CD14-positive monocyte (primary cell): Measurements from ENCODE around the gene DTD1. TPM values are rescaled to one million over a fixed set of nuclear protein-coding genes. Genes with fewer than 3 reads are reported as not detected.

Experiments
- DNase-seq, 3 donors: peaks; one replicate each; pipeline ENCODE4 v3.0.0-alpha.2; 2011 to 2022
- H2AFZ ChIP-seq: 2 replicates; pipeline ENCODE4 v1.6.0; 2012; ENCODE audit warnings: mild to moderate bottlenecking, low read depth, low read length, inconsistent platforms; ENCODE audit not compliant: insufficient read depth, poor library complexity, severe bottlenecking
- H3K27ac ChIP-seq, 2 donors: 1 replicate in 1 of 2; 2 replicates in 1 of 2; pipeline ENCODE4 v1.5.1; 2012 to 2013; ENCODE audit warnings: low read length in 2 of 2, control low read depth in 1 of 2, inconsistent platforms in 1 of 2, low read depth in 1 of 2, mild to moderate bottlenecking in 1 of 2
- H3K27me3 ChIP-seq, 2 donors: one replicate each; pipeline versions ENCODE4 v1.6.0 to v1.6.1; 2011 to 2013; ENCODE audit warnings: low read length in 2 of 2; ENCODE audit not compliant: control insufficient read depth in 2 of 2, insufficient read depth in 2 of 2
- H3K36me3 ChIP-seq, 2 donors: replicated peaks in 1 of 2; 1 replicate in 1 of 2; 2 replicates in 1 of 2; pipeline versions ENCODE4 v1.5.1 to v1.6.1; 2012 to 2013; ENCODE audit warnings: low read length in 2 of 2, control low read depth in 1 of 2, inconsistent platforms in 1 of 2, mild to moderate bottlenecking in 1 of 2; ENCODE audit not compliant: insufficient read depth in 2 of 2, control insufficient read depth in 1 of 2
- H3K4me1 ChIP-seq, 2 donors: 1 replicate in 1 of 2; 2 replicates in 1 of 2; pipeline versions ENCODE4 v1.5.1 to v1.6.1; 2012 to 2013; ENCODE audit warnings: low read length in 2 of 2, control low read depth in 1 of 2, inconsistent platforms in 1 of 2, mild to moderate bottlenecking in 1 of 2, moderate library complexity in 1 of 2; ENCODE audit not compliant: insufficient read depth in 2 of 2, control insufficient read depth in 1 of 2
- H3K4me2 ChIP-seq: replicated peaks from 2 replicates; pipeline ENCODE3; 2012; ENCODE audit warnings: low read length, moderate library complexity, mild to moderate bottlenecking; ENCODE audit not compliant: poor library complexity, severe bottlenecking; ENCODE audit errors: extremely low read depth
- H3K4me3 ChIP-seq, 3 experiments: fragments of 200-600 bp in 1 of 3; sonication (generic) in 1 of 3; replicated peaks in 1 of 3; 1 replicate in 2 of 3; 2 replicates in 1 of 3; pipeline ENCODE4 v1.5.1; 2011 to 2013; ENCODE audit warnings: low read length in 3 of 3, mild to moderate bottlenecking in 3 of 3, control low read depth in 2 of 3, low read depth in 2 of 3, inconsistent platforms in 1 of 3, moderate library complexity in 1 of 3
- H3K79me2 ChIP-seq: 2 replicates; pipeline ENCODE4 v1.6.0; 2012; ENCODE audit warnings: mild to moderate bottlenecking, control low read depth, inconsistent platforms, low read length, moderate library complexity; ENCODE audit not compliant: insufficient read depth
- H3K9ac ChIP-seq: 2 replicates; pipeline ENCODE4 v1.6.0; 2017; ENCODE audit warnings: low read length, mild to moderate bottlenecking; ENCODE audit not compliant: insufficient read depth, poor library complexity, severe bottlenecking
- H3K9me3 ChIP-seq, 2 donors: replicated peaks in 1 of 2; 1 replicate in 1 of 2; 2 replicates in 1 of 2; pipeline versions ENCODE4 v1.5.1 to v1.6.1; 2012 to 2013; ENCODE audit warnings: low read length in 2 of 2, control low read depth in 1 of 2; ENCODE audit not compliant: control insufficient read depth in 1 of 2, insufficient read depth in 1 of 2
- H4K20me1 ChIP-seq: 2 replicates; pipeline ENCODE4 v1.6.0; 2012; ENCODE audit warnings: mild to moderate bottlenecking, low read length, control low read depth, moderate library complexity; ENCODE audit not compliant: insufficient read depth
- H3K27ac Mint-ChIP-seq, 7 donors: one replicate each; pipeline ENCODE4 v1.8.0; 2020; ENCODE audit warnings: mild to moderate bottlenecking in 7 of 7, mixed read lengths in 7 of 7, moderate library complexity in 6 of 7, inconsistent platforms in 2 of 7
- H3K27me3 Mint-ChIP-seq, 3 donors: one replicate each; pipeline ENCODE4 v1.8.0; 2021 to 2022; ENCODE audit warnings: low read depth in 3 of 3, mild to moderate bottlenecking in 3 of 3, mixed read lengths in 3 of 3, moderate library complexity in 3 of 3, inconsistent platforms in 1 of 3
- H3K36me3 Mint-ChIP-seq, 2 donors: one replicate each; pipeline ENCODE4 v1.8.0; 2020; ENCODE audit warnings: mixed read lengths in 2 of 2, inconsistent platforms in 1 of 2, mild to moderate bottlenecking in 1 of 2
- H3K4me1 Mint-ChIP-seq: one replicate; pipeline ENCODE4 v1.8.0; 2020; ENCODE audit warnings: mild to moderate bottlenecking, mixed read lengths
- H3K4me3 Mint-ChIP-seq, 2 donors: one replicate each; pipeline ENCODE4 v1.8.0; 2020; ENCODE audit warnings: mild to moderate bottlenecking in 2 of 2, mixed read lengths in 2 of 2, moderate library complexity in 1 of 2
- H3K9me3 Mint-ChIP-seq, 7 donors: one replicate each; pipeline ENCODE4 v1.8.0; 2020 to 2022; ENCODE audit warnings: mixed read lengths in 7 of 7, mild to moderate bottlenecking in 6 of 7, moderate library complexity in 6 of 7, inconsistent platforms in 2 of 7
- WGBS: methylation state at CpG from one replicate; pipeline ENCODE4 v1.1.5; 2013; ENCODE audit warnings: missing lambda C conversion rate; ENCODE audit not compliant: insufficient coverage; 5-methylcytosine and 5-hydroxymethylcytosine counted together
- intact Hi-C, 2 donors: fragments of 100-400 bp; cut with micrococcal nuclease; formaldehyde crosslinking; loops; one replicate each; pipeline versions ENCODE4 v1.15.0 to v1.15.1; 2023
- polyA minus RNA-seq: library from RNA; depleted of rRNA, polyadenylated mRNA; stranded (reverse); fragments of >200 nt; gene quantifications from 2 replicates; pipeline ENCODE4 v1.2.3, GENCODE V29; 2012
- polyA plus RNA-seq, 3 donors: library from polyadenylated mRNA; depleted of rRNA in 1 of 3; unstranded in 2 of 3; stranded (reverse) in 1 of 3; fragments of 300-500 nt in 2 of 3; fragments of >200 nt in 1 of 3; fragmentation: Illumina TruSeq in 2 of 3; gene quantifications; 1 replicate in 2 of 3; 2 replicates in 1 of 3; pipeline ENCODE4 v1.2.3, GENCODE V29; 2012 to 2021
- total RNA-seq, 12 experiments: library from RNA in 1 of 12; stranded (reverse) in 1 of 12; fragments of 120-200 nt in 1 of 12; gene quantifications; one replicate each; pipeline ENCODE4 v1.2.4 and lab custom pipeline; 2013 to 2026; ENCODE audit warnings: mixed read lengths in 6 of 12, inconsistent platforms in 1 of 12
- TF ChIP-seq, protein P1 (sequence below): fragments of 200-600 bp; IDR thresholded peaks from one replicate; pipeline ENCODE4 v1.8.0; 2022; ENCODE audit warnings: antibody characterized with exemption, mild to moderate bottlenecking

Gene DTD1, protein sequence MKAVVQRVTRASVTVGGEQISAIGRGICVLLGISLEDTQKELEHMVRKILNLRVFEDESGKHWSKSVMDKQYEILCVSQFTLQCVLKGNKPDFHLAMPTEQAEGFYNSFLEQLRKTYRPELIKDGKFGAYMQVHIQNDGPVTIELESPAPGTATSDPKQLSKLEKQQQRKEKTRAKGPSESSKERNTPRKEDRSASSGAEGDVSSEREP
- 25.1 TPM for total RNA-seq (2013)
- 10 to 100 TPM; 18.8 to 33.6 (median 26.3) TPM for polyA plus RNA-seq
- 6.0 and 11.4 TPM in 2 replicates for polyA minus RNA-seq
- total RNA-seq (lab: John Stamatoyannopoulos, UW): 0.42 to 5.9 (median 4.4) reads per million in 11 experiments

DNA sequence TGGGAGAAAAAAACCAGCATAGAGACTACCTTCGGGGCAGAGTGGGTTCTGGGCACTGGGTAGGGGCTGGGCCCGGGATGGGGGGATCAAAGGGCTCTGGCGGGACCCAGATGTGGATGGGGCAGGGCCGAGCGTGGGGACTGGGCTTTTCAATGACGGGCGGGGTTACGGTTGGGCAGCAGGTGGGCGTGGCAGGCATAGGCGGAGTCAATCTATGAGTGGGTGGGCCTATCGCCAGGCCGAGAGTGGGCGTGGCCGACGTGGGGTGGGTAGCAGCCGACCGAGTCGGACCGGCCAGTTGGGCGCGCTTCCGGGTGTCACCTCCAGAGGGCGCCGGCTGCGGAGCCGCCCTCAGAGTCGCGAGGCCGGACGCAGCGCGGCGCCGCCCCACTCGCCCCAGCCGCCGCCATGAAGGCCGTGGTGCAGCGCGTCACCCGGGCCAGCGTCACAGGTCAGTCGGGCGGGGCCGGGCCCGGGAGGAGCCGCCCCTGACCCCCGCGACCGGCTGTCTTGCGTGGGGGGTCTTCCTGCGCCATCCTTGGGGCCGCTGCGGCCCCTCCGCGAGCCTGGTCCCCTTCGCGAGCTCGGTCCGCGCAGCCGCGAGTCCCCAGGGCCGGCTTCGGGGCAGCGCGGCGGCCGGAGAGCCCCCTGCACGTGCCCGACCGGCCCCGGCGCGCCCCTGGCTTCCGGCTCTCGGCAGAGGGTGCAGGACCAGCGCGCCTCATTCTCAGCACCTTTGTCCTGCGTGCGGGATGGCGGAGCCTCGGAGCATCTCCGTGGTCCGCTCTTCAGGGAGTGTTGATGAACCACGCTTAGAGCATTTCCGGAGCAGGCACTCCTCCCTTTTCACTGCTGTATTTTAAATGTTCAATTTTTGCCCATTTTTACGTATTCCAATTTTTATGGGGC, at the start of gene DTD1:
TSS of gene DTD1 (plus strand) at position 390 of the 909 bp plus-strand sequence. CDS start at position 409, 19 bp downstream.
- DNase-seq: peak; percentile 87 to 90 (median 88)
- intact Hi-C loops: loop anchor here (5.0 to 10.0 kb wide), 4 partner anchors 123 to 303 kb away; partner anchors contain the start of genes DZANK1 (in 2 of the 2), POLR3F (in 2 of the 2) and ZNF133 (in 2 of the 2)
- Mint-ChIP-seq H3K4me1 (peaks cover 15% of the 10 kb centered on the region), H3K9me3 (peaks cover 0 to 3% (median 0%) of the 10 kb centered on the region in 7 donors), H3K27ac (peak within 1 kb of the TSS in 6 of 7 donors; percentile 63 to 89 (median 85)), H3K4me3 (peak within 1 kb of the TSS; percentile 89 to 91), H3K27me3 (peaks cover 2 to 7% (median 3%) of the 10 kb centered on the region in 3 donors), H3K36me3 (no peaks in the 10 kb centered on the region)
- H3K4me3 ChIP-seq: peak within 1 kb of the TSS; percentile 75 to 94 (median 77)
- no peaks in the 10 kb centered on the region for H4K20me1 ChIP-seq
- H3K36me3 ChIP-seq: no peaks in the 10 kb centered on the region
- H3K27me3 ChIP-seq: no peaks in the 10 kb centered on the region
- peak within 1 kb of the TSS; percentile 84 for H3K9ac ChIP-seq
- no peaks in the 10 kb centered on the region for H3K9me3 ChIP-seq
- peaks cover 13 to 14% of the 10 kb centered on the region in 2 donors for H3K4me1 ChIP-seq
- no peaks in the 10 kb centered on the region for H3K79me2 ChIP-seq
- peak within 1 kb of the TSS; percentile 81 for H2AFZ ChIP-seq
- TF ChIP-seq, protein P1, sequence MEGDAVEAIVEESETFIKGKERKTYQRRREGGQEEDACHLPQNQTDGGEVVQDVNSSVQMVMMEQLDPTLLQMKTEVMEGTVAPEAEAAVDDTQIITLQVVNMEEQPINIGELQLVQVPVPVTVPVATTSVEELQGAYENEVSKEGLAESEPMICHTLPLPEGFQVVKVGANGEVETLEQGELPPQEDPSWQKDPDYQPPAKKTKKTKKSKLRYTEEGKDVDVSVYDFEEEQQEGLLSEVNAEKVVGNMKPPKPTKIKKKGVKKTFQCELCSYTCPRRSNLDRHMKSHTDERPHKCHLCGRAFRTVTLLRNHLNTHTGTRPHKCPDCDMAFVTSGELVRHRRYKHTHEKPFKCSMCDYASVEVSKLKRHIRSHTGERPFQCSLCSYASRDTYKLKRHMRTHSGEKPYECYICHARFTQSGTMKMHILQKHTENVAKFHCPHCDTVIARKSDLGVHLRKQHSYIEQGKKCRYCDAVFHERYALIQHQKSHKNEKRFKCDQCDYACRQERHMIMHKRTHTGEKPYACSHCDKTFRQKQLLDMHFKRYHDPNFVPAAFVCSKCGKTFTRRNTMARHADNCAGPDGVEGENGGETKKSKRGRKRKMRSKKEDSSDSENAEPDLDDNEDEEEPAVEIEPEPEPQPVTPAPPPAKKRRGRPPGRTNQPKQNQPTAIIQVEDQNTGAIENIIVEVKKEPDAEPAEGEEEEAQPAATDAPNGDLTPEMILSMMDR: peak; percentile 72
- under 1% methylated on average over 84 of the region's 88 CpGs for WGBS
- peak within 1 kb of the TSS; percentile 91 for H3K4me2 ChIP-seq
- peak within 1 kb of the TSS; percentile 16 to 58 for H3K27ac ChIP-seq

DNA sequence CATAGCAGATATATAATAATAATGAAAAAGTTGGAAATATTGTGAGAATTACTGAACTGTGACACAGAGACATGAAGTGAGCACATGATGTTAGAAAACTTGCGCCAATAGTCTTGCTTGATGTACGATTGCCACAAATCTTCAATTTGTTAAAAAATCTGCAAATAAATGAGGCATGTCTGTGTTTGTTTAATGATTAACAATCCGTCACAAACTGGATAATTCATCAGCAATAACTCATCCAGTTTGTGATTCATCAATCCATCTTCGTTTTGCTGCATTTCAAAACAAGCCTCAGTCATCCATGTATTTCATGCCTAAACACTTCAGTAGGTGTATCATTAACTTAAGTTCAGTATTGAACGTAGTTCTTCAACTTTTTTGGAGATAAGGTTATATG, 46.1 kb upstream of the DTD1 start:
- no peaks in the 10 kb centered on the region for H3K4me1 Mint-ChIP-seq
- H3K27me3 Mint-ChIP-seq: peaks cover 0 to 3% (median 0%) of the 10 kb centered on the region in 3 donors
- H3K27ac Mint-ChIP-seq: no peak overlapping the region
- no peak overlapping the region for H2AFZ ChIP-seq
- no peak overlapping the region for H3K4me3 Mint-ChIP-seq
- peak overlapping the region in 1 of 2 donors; percentile 20 for H3K27ac ChIP-seq
- WGBS: 100% methylated on average over 1 of the region's 5 CpGs
- H3K79me2 ChIP-seq: no peaks in the 10 kb centered on the region
- no peaks in the 10 kb centered on the region for H3K9me3 Mint-ChIP-seq
- TF ChIP-seq, protein P1: no peak
- no peaks in the 10 kb centered on the region for H3K9me3 ChIP-seq
- DNase-seq: no peak
- H3K4me3 ChIP-seq: no peak overlapping the region
- intact Hi-C loops: no loop called here
- peaks cover 79 to 91% of the 10 kb centered on the region in 2 donors for H3K36me3 ChIP-seq
- no peak overlapping the region for H3K9ac ChIP-seq
- no peaks in the 10 kb centered on the region for H4K20me1 ChIP-seq
- H3K36me3 Mint-ChIP-seq: peaks cover 74 to 92% of the 10 kb centered on the region in 2 donors
- no peaks in the 10 kb centered on the region for H3K4me1 ChIP-seq
- no peaks in the 10 kb centered on the region for H3K27me3 ChIP-seq
- H3K4me2 ChIP-seq: no peak overlapping the region
